GM10266 (cell line): Measurements from ENCODE around the gene KHK.

Experiments used
- DNase-seq: peaks from one replicate; pipeline ENCODE4 v3.0.0; 2012; ENCODE audit errors: extremely low spot score
- CTCF ChIP-seq: IDR thresholded peaks from 2 replicates; pipeline ENCODE4 v1.5.1; 2012; ENCODE audit warnings: mild to moderate bottlenecking, low read depth; ENCODE audit not compliant: control insufficient read depth, insufficient read depth; ENCODE audit errors: missing control alignments

KHK gene

DNA sequence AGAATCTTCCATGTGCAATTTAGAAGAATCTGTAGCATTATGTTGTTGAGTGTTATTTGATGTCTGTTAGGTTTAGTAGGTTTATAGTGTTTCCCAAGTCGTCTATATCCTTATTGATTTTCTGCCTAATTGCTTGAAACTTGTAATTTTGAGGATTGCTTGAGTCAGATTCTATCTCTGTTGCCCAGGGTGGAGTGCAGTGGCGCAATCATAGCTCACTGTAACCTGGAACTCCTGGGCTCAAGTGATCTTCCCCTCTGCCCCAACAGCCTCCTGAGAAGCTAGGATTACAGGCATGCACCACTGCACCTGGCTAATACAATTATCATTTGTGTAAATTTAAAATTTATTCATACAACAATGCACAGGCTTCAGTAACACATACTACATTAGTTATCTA is 59.1 kb downstream of the KHK start:
- DNase-seq: no peak
- TF ChIP-seq CTCF: no peak

- DNase-seq: peak; percentile 5
- TF ChIP-seq CTCF: no peak
These were observed 61.4 kb downstream of the KHK start for GRCh38 chr2:27147935-27148334.

GRCh38 chr2:27148801-27149439 is 62.3 kb downstream of the KHK start, which contains the start of gene TCF23:
Gene TCF23, plus strand, starts transcription at chr2:27149004. Its CDS starts 130 bp downstream, at chr2:27149134.
- no peak for DNase-seq

DNA sequence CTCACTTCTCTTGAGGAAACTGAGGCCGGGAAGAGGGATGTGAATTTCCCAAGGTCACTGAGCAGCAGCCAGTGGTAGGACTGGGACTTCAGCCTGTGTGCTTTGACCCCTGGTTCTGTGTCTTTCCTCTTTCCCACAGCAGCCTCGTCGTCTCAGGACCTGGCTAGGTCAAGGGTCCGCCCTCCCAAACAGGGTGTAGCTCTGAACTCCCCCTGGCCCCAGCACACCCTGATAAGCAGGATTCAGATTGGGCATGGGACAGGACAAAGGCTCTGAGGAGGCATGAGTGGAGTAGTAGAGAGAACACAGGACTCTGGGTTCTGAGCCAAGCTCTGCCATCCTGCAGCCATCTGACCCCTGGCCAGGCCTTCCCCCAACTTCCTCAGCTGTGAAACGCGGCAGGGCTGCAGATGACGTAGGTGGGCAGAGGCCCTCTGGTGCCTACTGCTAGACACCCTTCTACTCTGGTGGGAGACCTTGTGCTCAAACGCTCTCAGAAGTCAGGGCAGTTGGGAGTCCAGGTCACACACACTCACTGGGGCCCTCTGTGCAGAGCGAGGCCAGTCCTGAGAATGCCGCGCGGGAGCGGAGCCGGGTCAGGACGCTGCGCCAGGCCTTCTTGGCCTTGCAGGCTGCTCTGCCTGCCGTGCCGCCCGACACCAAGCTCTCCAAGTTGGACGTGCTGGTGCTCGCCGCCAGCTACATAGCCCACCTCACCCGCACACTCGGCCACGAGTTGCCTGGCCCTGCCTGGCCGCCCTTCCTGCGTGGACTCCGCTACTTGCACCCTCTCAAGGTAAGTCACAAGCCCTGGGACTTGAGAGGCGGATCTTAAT is 63.2 kb downstream of the KHK start:
- no peak for TF ChIP-seq CTCF
- no peak for DNase-seq

More at GRCh38 chr2:27148801-27149439, 62.3 kb downstream of the KHK start, which contains the start of gene TCF23:
- no peak for TF ChIP-seq CTCF
